A549 (cell line): Measurements from ENCODE around the gene SLC12A7. TPM values are rescaled to one million over a fixed set of nuclear protein-coding genes. Genes with fewer than 3 reads are reported as not detected.

Experiments
- ATAC-seq, 2 experiments: fragments of 200-7000 bp in 1 of 2; fragments of >200 bp in 1 of 2; cut with Nextera tagmentation in 1 of 2; cut with Tn5 transposase in 1 of 2; 3 replicates each; pipeline versions ENCODE4 v1.8.0 to v1.9.1; 2018 to 2020; ENCODE audit warnings: mild to moderate bottlenecking in 1 of 2, moderate library complexity in 1 of 2
- CTCF ChIA-PET: fragments of 300-600 bp; sonication (Branson Sonifier 250); formaldehyde crosslinking; extraction: SDS; loops from one replicate; lab custom pipeline; 2021; ENCODE audit warnings: antibody characterized with exemption, inconsistent platforms; lab: Yijun Ruan, JAX
- POLR2A ChIA-PET: fragments of 350-600 bp; formaldehyde crosslinking; extraction: SDS; loops from one replicate; lab custom pipeline; 2021; ENCODE audit warnings: antibody characterized with exemption, inconsistent platforms; lab: Yijun Ruan, JAX
- DNase-seq, 2 experiments: peaks; one replicate each; pipeline versions ENCODE4 v3.0.0 to v3.0.0-alpha.2; 2011 to 2016; ENCODE audit warnings: low read depth in 1 of 2, low spot score in 1 of 2
- FAIRE-seq: peaks from 2 replicates; lab custom pipeline; 2011; peaks lifted over from hg19 to GRCh38; lab: Jason Lieb, UNC
- H3K27ac ChIP-seq, 2 experiments: fragments of >200 bp; sonication (Bioruptor Twin); formaldehyde crosslinking; 3 replicates each; pipeline ENCODE4 v1.5.1; 2016 to 2017
- H3K4me1 ChIP-seq: fragments of >200 bp; sonication (Bioruptor Twin); formaldehyde crosslinking; 3 replicates; pipeline ENCODE4 v1.6.1; 2016
- H3K4me2 ChIP-seq: fragments of >200 bp; sonication (Bioruptor Twin); formaldehyde crosslinking; 3 replicates; pipeline ENCODE4 v1.6.1; 2016
- H3K4me3 ChIP-seq: fragments of >200 bp; sonication (Bioruptor Twin); formaldehyde crosslinking; 3 replicates; pipeline ENCODE4 v1.5.1; 2016
- H3K9me3 ChIP-seq: fragments of >200 bp; sonication (Bioruptor Twin); formaldehyde crosslinking; 3 replicates; pipeline ENCODE4 v1.6.1; 2016
- BHLHE40 ChIP-seq: IDR thresholded peaks from 2 replicates; pipeline ENCODE4 v1.6.1; 2012; ENCODE audit warnings: low read depth, low read length, inconsistent platforms
- CBX8 ChIP-seq: fragments of 200-600 bp; sonication (generic); IDR thresholded peaks from 2 replicates; pipeline ENCODE4 v1.6.1; 2016
- CEBPB ChIP-seq, 2 experiments: fragments of >200 bp in 1 of 2; sonication (Bioruptor Twin) in 1 of 2; formaldehyde crosslinking in 1 of 2; IDR thresholded peaks; 2 replicates each; pipeline ENCODE4 v1.6.1; 2012 to 2016
- CHD4 ChIP-seq: fragments of 200-600 bp; sonication (generic); IDR thresholded peaks from 2 replicates; pipeline ENCODE4 v1.6.1; 2016; ENCODE audit warnings: antibody characterized with exemption, mild to moderate bottlenecking, borderline replicate concordance
- CTCF ChIP-seq: fragments of >200 bp; sonication (Bioruptor Twin); formaldehyde crosslinking; IDR thresholded peaks from 3 replicates; pipeline ENCODE4 v1.5.1; 2016
- FOXS1 ChIP-seq: fragments of 250-450 bp; sonication (Bioruptor Pico); IDR thresholded peaks from 2 replicates; pipeline ENCODE4 v1.5.0; 2020; ENCODE audit warnings: mild to moderate bottlenecking, moderate library complexity
- HDAC2 ChIP-seq: fragments of 200-600 bp; sonication (generic); IDR thresholded peaks from 2 replicates; pipeline ENCODE4 v1.6.1; 2016
- HOXA7 ChIP-seq: fragments of 250-450 bp; sonication (Bioruptor Pico); IDR thresholded peaks from 2 replicates; pipeline ENCODE4 v1.5.0; 2020; ENCODE audit warnings: mild to moderate bottlenecking, moderate library complexity
- KDM1A ChIP-seq: fragments of 200-600 bp; sonication (generic); IDR thresholded peaks from 2 replicates; pipeline ENCODE4 v1.6.1; 2016; ENCODE audit warnings: low read depth, mild to moderate bottlenecking
- MAFK ChIP-seq: fragments of 450-650 bp; IDR thresholded peaks from 2 replicates; pipeline ENCODE4 v1.6.1; 2014; ENCODE audit not compliant: partially characterized antibody
- POLR2A ChIP-seq: IDR thresholded peaks from 2 replicates; pipeline ENCODE4 v1.6.1; 2012; ENCODE audit warnings: mild to moderate bottlenecking, low read length
- RAD21 ChIP-seq, 2 experiments: fragments of >200 bp in 1 of 2; sonication (Bioruptor Twin) in 1 of 2; formaldehyde crosslinking in 1 of 2; IDR thresholded peaks in 1 of 2; conservative IDR thresholded peaks in 1 of 2; 2 replicates in 1 of 2; 3 replicates in 1 of 2; pipeline ENCODE4 v1.6.1; 2012 to 2018; ENCODE audit warnings: inconsistent platforms in 1 of 2
- RCOR1 ChIP-seq: fragments of 150-350 bp; IDR thresholded peaks from 2 replicates; pipeline ENCODE4 v1.6.1; 2014; ENCODE audit warnings: antibody characterized with exemption, low read length, low read depth
- RNF2 ChIP-seq: fragments of 200-600 bp; sonication (generic); IDR thresholded peaks from 2 replicates; pipeline ENCODE4 v1.6.1; 2016; ENCODE audit warnings: low read depth, mild to moderate bottlenecking, antibody characterized with exemption, moderate library complexity, borderline replicate concordance
- WGBS: methylation state at CpG from one replicate; pipeline ENCODE4 v1.1.6; 2017; ENCODE audit errors: missing lambda C conversion rate; 5-methylcytosine and 5-hydroxymethylcytosine counted together
- polyA plus RNA-seq, 4 experiments: library from polyadenylated mRNA; depleted of rRNA in 3 of 4; stranded (reverse); fragments of >200 nt; fragmentation: RNase III in 1 of 4; extraction: RNeasy Plus Mini Kit Qiagen cat#74134 plus additional on column Dnase treatment in 1 of 4; gene quantifications; 2 replicates in 3 of 4; 3 replicates in 1 of 4; pipeline ENCODE4 v1.2.3, GENCODE V29; 2011 to 2017
- TF ChIP-seq, protein P1 (sequence below): fragments of >200 bp; sonication (Bioruptor Twin); formaldehyde crosslinking; IDR thresholded peaks from 2 replicates; pipeline ENCODE4 v1.6.1; 2016
- TF ChIP-seq, protein P2 (sequence below): IDR thresholded peaks from 2 replicates; pipeline ENCODE4 v1.6.1; 2012
- TF ChIP-seq, protein P3 (sequence below): fragments of 150-350 bp; IDR thresholded peaks from 2 replicates; pipeline ENCODE4 v1.6.1; 2014; ENCODE audit warnings: low read depth, mild to moderate bottlenecking, low read length
- TF ChIP-seq, protein P4 (sequence below): fragments of 450-650 bp; IDR thresholded peaks from 2 replicates; pipeline ENCODE4 v1.6.1; 2014; ENCODE audit warnings: antibody characterized with exemption
- TF ChIP-seq, protein P5 (sequence below): fragments of 250-450 bp; sonication (Bioruptor Pico); IDR thresholded peaks from 2 replicates; pipeline ENCODE4 v1.5.0; 2021; ENCODE audit warnings: mild to moderate bottlenecking, moderate library complexity, borderline replicate concordance
- TF ChIP-seq, protein P6 (sequence below): fragments of 200-600 bp; sonication (generic); IDR thresholded peaks from 2 replicates; pipeline ENCODE4 v1.6.1; 2016; ENCODE audit warnings: antibody characterized with exemption, mild to moderate bottlenecking, moderate library complexity

The SLC12A7 gene
- polyA plus RNA-seq, 2 of the 4 experiments (the other 2 are of a cell fraction), result 11.2 to 22.5 TPM

DNA sequence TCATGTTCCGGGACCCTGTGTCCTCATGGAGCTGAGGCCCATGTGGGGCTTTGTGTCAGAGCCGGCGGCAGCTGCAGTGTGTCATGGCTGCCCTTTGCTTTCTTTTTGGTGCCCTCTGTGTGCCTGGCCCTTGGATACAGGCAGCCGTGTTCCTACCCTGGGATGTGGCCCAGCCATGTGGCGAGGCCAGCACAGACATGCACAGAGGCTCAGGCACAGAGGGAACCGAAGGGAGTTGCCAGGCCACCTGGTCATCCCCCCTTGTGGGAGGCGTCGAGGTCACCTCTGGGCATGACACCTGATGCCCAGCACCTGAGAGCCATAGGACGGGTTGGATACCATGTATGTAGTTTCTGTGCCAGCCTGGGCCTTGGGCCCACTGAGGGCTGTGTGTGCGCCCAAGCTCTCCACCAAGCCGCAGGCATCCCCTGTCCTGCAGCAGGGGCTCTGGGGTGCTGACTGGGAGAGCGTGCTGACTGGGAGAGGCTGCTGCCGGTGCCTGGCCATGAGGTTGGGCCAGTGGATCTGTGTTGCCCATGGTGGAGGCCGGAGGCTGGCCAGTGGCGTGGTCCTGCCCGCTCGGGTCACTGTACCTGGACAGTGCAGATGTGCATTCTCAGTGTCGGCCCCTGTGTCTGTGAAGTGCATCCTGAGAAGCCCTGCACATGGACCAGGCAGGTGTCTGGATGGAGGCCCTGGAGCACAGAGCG, 98.5 kb downstream of the SLC12A7 start:
- 92% methylated on average over 13 of the region's 19 CpGs for WGBS
- CTCF ChIA-PET, result interaction anchor here (0.8 to 6.9 kb wide), 6 partner anchors 82 to 161 kb away, joined by 3 to 82 read pairs (median 4); no protein-coding TSS in a partner anchor
- H3K9me3 ChIP-seq, result no peaks in the 10 kb centered on the region

More for the DNA sequence above, 98.5 kb downstream of the SLC12A7 start:
- no peak overlapping the region for H3K4me3 ChIP-seq
- H3K4me2 ChIP-seq, result no peak overlapping the region
- ATAC-seq (no peak), FAIRE-seq (no peak), DNase-seq (no peak)
- no peak overlapping the region for H3K27ac ChIP-seq
- no peak for TF ChIP-seq CHD4
- TF ChIP-seq, protein P1, sequence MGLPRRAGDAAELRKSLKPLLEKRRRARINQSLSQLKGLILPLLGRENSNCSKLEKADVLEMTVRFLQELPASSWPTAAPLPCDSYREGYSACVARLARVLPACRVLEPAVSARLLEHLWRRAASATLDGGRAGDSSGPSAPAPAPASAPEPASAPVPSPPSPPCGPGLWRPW, result no peak
- TF ChIP-seq MAFK, result no peak
- TF ChIP-seq, protein P2, sequence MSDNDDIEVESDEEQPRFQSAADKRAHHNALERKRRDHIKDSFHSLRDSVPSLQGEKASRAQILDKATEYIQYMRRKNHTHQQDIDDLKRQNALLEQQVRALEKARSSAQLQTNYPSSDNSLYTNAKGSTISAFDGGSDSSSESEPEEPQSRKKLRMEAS, result no peak
- no peak for TF ChIP-seq CTCF
- TF ChIP-seq, protein P3, sequence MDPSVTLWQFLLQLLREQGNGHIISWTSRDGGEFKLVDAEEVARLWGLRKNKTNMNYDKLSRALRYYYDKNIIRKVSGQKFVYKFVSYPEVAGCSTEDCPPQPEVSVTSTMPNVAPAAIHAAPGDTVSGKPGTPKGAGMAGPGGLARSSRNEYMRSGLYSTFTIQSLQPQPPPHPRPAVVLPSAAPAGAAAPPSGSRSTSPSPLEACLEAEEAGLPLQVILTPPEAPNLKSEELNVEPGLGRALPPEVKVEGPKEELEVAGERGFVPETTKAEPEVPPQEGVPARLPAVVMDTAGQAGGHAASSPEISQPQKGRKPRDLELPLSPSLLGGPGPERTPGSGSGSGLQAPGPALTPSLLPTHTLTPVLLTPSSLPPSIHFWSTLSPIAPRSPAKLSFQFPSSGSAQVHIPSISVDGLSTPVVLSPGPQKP, result no peak
- TF ChIP-seq, protein P4, sequence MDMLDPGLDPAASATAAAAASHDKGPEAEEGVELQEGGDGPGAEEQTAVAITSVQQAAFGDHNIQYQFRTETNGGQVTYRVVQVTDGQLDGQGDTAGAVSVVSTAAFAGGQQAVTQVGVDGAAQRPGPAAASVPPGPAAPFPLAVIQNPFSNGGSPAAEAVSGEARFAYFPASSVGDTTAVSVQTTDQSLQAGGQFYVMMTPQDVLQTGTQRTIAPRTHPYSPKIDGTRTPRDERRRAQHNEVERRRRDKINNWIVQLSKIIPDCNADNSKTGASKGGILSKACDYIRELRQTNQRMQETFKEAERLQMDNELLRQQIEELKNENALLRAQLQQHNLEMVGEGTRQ, result no peak
- no peak for TF ChIP-seq RCOR1
- no peak for TF ChIP-seq CEBPB (IDR thresholded peaks at IDR 0.05)
- TF ChIP-seq, protein P5, sequence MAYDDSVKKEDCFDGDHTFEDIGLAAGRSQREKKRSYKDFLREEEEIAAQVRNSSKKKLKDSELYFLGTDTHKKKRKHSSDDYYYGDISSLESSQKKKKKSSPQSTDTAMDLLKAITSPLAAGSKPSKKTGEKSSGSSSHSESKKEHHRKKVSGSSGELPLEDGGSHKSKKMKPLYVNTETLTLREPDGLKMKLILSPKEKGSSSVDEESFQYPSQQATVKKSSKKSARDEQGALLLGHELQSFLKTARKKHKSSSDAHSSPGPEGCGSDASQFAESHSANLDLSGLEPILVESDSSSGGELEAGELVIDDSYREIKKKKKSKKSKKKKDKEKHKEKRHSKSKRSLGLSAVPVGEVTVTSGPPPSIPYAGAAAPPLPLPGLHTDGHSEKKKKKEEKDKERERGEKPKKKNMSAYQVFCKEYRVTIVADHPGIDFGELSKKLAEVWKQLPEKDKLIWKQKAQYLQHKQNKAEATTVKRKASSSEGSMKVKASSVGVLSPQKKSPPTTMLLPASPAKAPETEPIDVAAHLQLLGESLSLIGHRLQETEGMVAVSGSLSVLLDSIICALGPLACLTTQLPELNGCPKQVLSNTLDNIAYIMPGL, result no peak
- no peak for TF ChIP-seq CBX8
- no peak for TF ChIP-seq RNF2
- no peak for TF ChIP-seq FOXS1 (CRISPR knock-in tag)
- no peak for TF ChIP-seq HOXA7 (CRISPR knock-in tag)
- no peak for TF ChIP-seq POLR2A
- TF ChIP-seq, protein P6, sequence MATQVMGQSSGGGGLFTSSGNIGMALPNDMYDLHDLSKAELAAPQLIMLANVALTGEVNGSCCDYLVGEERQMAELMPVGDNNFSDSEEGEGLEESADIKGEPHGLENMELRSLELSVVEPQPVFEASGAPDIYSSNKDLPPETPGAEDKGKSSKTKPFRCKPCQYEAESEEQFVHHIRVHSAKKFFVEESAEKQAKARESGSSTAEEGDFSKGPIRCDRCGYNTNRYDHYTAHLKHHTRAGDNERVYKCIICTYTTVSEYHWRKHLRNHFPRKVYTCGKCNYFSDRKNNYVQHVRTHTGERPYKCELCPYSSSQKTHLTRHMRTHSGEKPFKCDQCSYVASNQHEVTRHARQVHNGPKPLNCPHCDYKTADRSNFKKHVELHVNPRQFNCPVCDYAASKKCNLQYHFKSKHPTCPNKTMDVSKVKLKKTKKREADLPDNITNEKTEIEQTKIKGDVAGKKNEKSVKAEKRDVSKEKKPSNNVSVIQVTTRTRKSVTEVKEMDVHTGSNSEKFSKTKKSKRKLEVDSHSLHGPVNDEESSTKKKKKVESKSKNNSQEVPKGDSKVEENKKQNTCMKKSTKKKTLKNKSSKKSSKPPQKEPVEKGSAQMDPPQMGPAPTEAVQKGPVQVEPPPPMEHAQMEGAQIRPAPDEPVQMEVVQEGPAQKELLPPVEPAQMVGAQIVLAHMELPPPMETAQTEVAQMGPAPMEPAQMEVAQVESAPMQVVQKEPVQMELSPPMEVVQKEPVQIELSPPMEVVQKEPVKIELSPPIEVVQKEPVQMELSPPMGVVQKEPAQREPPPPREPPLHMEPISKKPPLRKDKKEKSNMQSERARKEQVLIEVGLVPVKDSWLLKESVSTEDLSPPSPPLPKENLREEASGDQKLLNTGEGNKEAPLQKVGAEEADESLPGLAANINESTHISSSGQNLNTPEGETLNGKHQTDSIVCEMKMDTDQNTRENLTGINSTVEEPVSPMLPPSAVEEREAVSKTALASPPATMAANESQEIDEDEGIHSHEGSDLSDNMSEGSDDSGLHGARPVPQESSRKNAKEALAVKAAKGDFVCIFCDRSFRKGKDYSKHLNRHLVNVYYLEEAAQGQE, result no peak
- TF ChIP-seq KDM1A, result no peak
- TF ChIP-seq HDAC2, result no peak
- no peak for TF ChIP-seq RAD21 (conservative IDR thresholded peaks at IDR 0.05 in 1 of 2, IDR thresholded peaks at IDR 0.05 in 1 of 2)
- no peak for TF ChIP-seq BHLHE40
- POLR2A ChIA-PET, result no interaction called here
- peaks cover 16% of the 10 kb centered on the region for H3K4me1 ChIP-seq
